ENCODE measurements around the gene ALPK3.

GRCh38 chr15:84813931-84814330, 3.2 kb upstream of the ALPK3 start:
- TF ChIP-seq CTCF (optimal IDR thresholded peaks at IDR 0.05 in 1 of 3, IDR thresholded peaks at IDR 0.05 in 1 of 3, conservative IDR thresholded peaks at IDR 0.05 in 1 of 3; ENCODE audit: extremely low read depth in 1 of 3, insufficient read depth in 2 of 3, low read length in 3 of 3) (no peak), EZH2 (IDR thresholded peaks at IDR 0.05; ENCODE audit: low read length) (no peak)
